ENCODE measurements around the gene THADA.

Gene THADA

GRCh38 chr2:43262951-43263350 is 332.9 kb downstream of the THADA start:
- Histone ChIP-seq H3K4me1 (ENCODE audit: insufficient read depth, low read length, severe bottlenecking) (no peaks in the 10 kb centered on the region), H3K27me3 (ENCODE audit: insufficient read depth, low read length) (no peaks in the 10 kb centered on the region), H3K4me3 (ENCODE audit: low read depth, low read length, poor library complexity, severe bottlenecking) (no peak overlapping the region), H3K27ac (ENCODE audit: low read depth, low read length, poor library complexity, severe bottlenecking) (no peak overlapping the region), H2AFZ (ENCODE audit: low read length) (no peak overlapping the region), H3K9me3 (ENCODE audit: low read length) (no peaks in the 10 kb centered on the region), H3K9me2 (ENCODE audit: low read depth, low read length) (no peaks in the 10 kb centered on the region), H3K4me2 (ENCODE audit: low read length) (no peak overlapping the region), H4K20me1 (ENCODE audit: insufficient read depth, low read length) (no peaks in the 10 kb centered on the region), H3K9ac (ENCODE audit: low read length) (no peak overlapping the region), H3F3A (ENCODE audit: insufficient read depth, low read length) (no peaks in the 10 kb centered on the region), H3K79me2 (ENCODE audit: insufficient read depth, low read length) (no peaks in the 10 kb centered on the region), H3K36me3 (ENCODE audit: insufficient read depth, low read length) (no peaks in the 10 kb centered on the region)
- no peak for TF ChIP-seq EZH2 (IDR thresholded peaks at IDR 0.05; ENCODE audit: borderline replicate concordance, low read length)

DNA sequence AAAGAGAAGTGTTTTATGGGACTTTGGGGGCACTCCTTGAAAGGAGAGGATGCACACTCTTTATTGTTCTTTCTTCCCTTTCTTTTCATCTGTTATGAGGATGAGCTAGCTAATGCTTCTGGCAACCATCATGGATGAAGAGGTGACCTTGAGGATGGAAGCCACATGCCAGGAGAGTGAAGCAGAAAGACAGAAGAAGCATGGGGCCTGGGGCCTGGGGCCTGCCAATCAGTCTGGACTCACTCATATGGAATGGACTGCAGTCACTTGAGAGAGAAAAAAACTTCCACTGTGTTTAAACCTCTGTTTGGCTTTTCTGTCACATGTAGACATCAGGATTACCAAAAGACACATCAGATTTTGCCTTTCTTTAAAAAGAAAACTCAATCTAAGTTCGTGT is 333.6 kb downstream of the THADA start:
- Histone ChIP-seq H3K27ac (ENCODE audit: low read depth, low read length, poor library complexity, severe bottlenecking) (no peak overlapping the region), H4K20me1 (ENCODE audit: insufficient read depth, low read length) (no peaks in the 10 kb centered on the region), H3K9ac (ENCODE audit: low read length) (no peak overlapping the region), H3K36me3 (ENCODE audit: insufficient read depth, low read length) (no peaks in the 10 kb centered on the region), H3K27me3 (ENCODE audit: insufficient read depth, low read length) (no peaks in the 10 kb centered on the region), H3K4me2 (ENCODE audit: low read length) (no peak overlapping the region), H3K79me2 (ENCODE audit: insufficient read depth, low read length) (no peaks in the 10 kb centered on the region), H3K4me1 (ENCODE audit: insufficient read depth, low read length, severe bottlenecking) (no peaks in the 10 kb centered on the region), H3K9me3 (ENCODE audit: low read length) (no peaks in the 10 kb centered on the region), H3F3A (ENCODE audit: insufficient read depth, low read length) (no peaks in the 10 kb centered on the region), H2AFZ (ENCODE audit: low read length) (no peak overlapping the region), H3K4me3 (ENCODE audit: low read depth, low read length, poor library complexity, severe bottlenecking) (no peak overlapping the region), H3K9me2 (ENCODE audit: low read depth, low read length) (no peaks in the 10 kb centered on the region)
- TF ChIP-seq, protein P1, sequence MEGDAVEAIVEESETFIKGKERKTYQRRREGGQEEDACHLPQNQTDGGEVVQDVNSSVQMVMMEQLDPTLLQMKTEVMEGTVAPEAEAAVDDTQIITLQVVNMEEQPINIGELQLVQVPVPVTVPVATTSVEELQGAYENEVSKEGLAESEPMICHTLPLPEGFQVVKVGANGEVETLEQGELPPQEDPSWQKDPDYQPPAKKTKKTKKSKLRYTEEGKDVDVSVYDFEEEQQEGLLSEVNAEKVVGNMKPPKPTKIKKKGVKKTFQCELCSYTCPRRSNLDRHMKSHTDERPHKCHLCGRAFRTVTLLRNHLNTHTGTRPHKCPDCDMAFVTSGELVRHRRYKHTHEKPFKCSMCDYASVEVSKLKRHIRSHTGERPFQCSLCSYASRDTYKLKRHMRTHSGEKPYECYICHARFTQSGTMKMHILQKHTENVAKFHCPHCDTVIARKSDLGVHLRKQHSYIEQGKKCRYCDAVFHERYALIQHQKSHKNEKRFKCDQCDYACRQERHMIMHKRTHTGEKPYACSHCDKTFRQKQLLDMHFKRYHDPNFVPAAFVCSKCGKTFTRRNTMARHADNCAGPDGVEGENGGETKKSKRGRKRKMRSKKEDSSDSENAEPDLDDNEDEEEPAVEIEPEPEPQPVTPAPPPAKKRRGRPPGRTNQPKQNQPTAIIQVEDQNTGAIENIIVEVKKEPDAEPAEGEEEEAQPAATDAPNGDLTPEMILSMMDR (IDR thresholded peaks at IDR 0.05; ENCODE audit: low read length) = no peak
- TF ChIP-seq EZH2 (IDR thresholded peaks at IDR 0.05; ENCODE audit: borderline replicate concordance, low read length) = no peak

DNA sequence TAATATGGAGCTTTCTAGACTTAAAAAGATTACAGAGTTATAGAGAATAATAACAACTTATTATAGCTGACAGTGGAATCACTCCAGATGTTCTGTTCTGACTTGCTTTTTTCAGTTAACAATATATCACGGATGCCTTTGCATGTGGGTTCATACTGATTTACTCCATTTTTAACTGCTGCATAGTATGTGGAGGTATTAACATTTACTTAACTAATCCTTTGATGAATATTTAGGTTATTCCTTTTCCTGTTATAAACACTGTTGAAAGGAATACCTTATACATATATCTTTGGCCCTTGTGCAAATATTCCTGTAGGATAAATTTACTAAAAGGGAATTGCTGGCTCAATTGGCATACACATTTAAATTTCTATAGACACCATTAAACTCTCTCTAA is 336.3 kb downstream of the THADA start:
- Histone ChIP-seq H3K27ac (ENCODE audit: low read depth, low read length, poor library complexity, severe bottlenecking) (no peak overlapping the region), H3K36me3 (ENCODE audit: insufficient read depth, low read length) (no peaks in the 10 kb centered on the region), H3K79me2 (ENCODE audit: insufficient read depth, low read length) (no peaks in the 10 kb centered on the region), H3F3A (ENCODE audit: insufficient read depth, low read length) (no peaks in the 10 kb centered on the region), H3K4me2 (ENCODE audit: low read length) (no peak overlapping the region), H3K9ac (ENCODE audit: low read length) (no peak overlapping the region), H3K9me2 (ENCODE audit: low read depth, low read length) (no peaks in the 10 kb centered on the region), H3K27me3 (ENCODE audit: insufficient read depth, low read length) (no peaks in the 10 kb centered on the region), H3K4me1 (ENCODE audit: insufficient read depth, low read length, severe bottlenecking) (no peaks in the 10 kb centered on the region), H2AFZ (ENCODE audit: low read length) (no peak overlapping the region), H3K4me3 (ENCODE audit: low read depth, low read length, poor library complexity, severe bottlenecking) (no peak overlapping the region), H4K20me1 (ENCODE audit: insufficient read depth, low read length) (no peaks in the 10 kb centered on the region), H3K9me3 (ENCODE audit: low read length) (no peaks in the 10 kb centered on the region)
- no peak for TF ChIP-seq EZH2 (IDR thresholded peaks at IDR 0.05; ENCODE audit: borderline replicate concordance, low read length)
- TF ChIP-seq, protein P1 (IDR thresholded peaks at IDR 0.05; ENCODE audit: low read length) = no peak

- H3K36me3 ChIP-seq (ENCODE audit: insufficient read depth, low read length) = no peaks in the 10 kb centered on the region
- no peak overlapping the region for H3K4me2 ChIP-seq (ENCODE audit: low read length)
- no peaks in the 10 kb centered on the region for H4K20me1 ChIP-seq (ENCODE audit: insufficient read depth, low read length)
- TF ChIP-seq EZH2 (IDR thresholded peaks at IDR 0.05; ENCODE audit: borderline replicate concordance, low read length) = no peak
- TF ChIP-seq, protein P1 (IDR thresholded peaks at IDR 0.05; ENCODE audit: low read length) = no peak
- H3K79me2 ChIP-seq (ENCODE audit: insufficient read depth, low read length) = no peaks in the 10 kb centered on the region
- no peaks in the 10 kb centered on the region for H3K4me1 ChIP-seq (ENCODE audit: insufficient read depth, low read length, severe bottlenecking)
- H3K27me3 ChIP-seq (ENCODE audit: insufficient read depth, low read length) = no peaks in the 10 kb centered on the region
- no peaks in the 10 kb centered on the region for H3F3A ChIP-seq (ENCODE audit: insufficient read depth, low read length)
- H3K27ac ChIP-seq (ENCODE audit: low read depth, low read length, poor library complexity, severe bottlenecking) = no peak overlapping the region
- no peak overlapping the region for H2AFZ ChIP-seq (ENCODE audit: low read length)
- no peak overlapping the region for H3K4me3 ChIP-seq (ENCODE audit: low read depth, low read length, poor library complexity, severe bottlenecking)
- no peak overlapping the region for H3K9ac ChIP-seq (ENCODE audit: low read length)
- no peaks in the 10 kb centered on the region for H3K9me3 ChIP-seq (ENCODE audit: low read length)
- no peaks in the 10 kb centered on the region for H3K9me2 ChIP-seq (ENCODE audit: low read depth, low read length)
These were observed 337.2 kb downstream of the THADA start for GRCh38 chr2:43258547-43259156.
